Measurements from ENCODE around the gene RNMT.
"Not testable (repeated sequence)": the region's sequence is repeated elsewhere in the genome, so short reads cannot be mapped to it uniquely, and the experiment has no call there.

The RNMT gene

DNA sequence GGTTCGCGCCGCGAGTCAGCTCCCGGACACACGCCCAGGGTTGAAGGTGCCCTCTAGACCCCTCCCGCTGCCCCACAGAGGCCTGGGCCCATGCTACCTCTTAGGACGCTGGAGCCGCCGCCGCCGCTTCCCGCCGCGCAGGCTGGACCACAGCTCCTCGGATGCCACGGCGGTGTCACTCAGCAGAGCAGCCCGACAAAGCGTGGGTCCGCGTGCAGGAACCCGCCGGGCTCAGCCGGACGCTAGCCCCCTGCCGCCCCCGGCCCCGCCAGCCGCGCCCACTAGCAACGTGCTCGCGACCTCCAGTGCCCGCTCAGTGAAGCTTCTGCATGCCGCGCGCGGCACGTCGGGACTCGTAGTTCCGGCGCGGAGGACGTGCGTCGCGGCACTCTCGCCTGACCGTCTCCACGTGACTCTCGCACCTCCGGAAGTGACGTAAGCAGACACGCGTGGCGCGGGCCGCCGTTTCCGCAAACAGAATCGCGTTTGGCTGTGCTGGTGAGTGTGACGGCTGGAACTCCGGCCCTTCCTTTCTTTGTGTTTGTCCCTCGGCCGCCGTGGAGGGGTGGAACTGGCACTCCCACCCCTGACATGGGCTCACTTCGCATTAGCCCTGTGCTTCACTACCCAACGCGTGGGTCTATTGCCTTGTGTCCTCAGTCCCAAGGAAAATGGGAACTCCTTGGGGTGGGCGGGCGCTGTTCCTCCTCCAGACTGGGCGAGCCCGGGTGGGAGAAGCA lies at the start of gene RNMT, which contains the start of gene FAM210A:
TSS of gene RNMT (plus strand) at position 442 of the 740 bp plus-strand sequence. CDS start 4,845 bp downstream, outside the sequence.
TSS of gene FAM210A (minus strand) at position 327 of the 740 bp plus-strand sequence. CDS start 44,481 bp downstream, outside the sequence.
- peak; percentile 89 for DNase-seq (ENCODE audit: low spot score)

GRCh38 chr18:13677350-13677749 lies 49.1 kb upstream of the RNMT start:
- not testable (repeated sequence) for DNase-seq (ENCODE audit: low spot score)

GRCh38 chr18:13680612-13681011 lies 45.9 kb upstream of the RNMT start:
- DNase-seq (ENCODE audit: low spot score): no peak

GRCh38 chr18:13681701-13682100 lies 44.8 kb upstream of the RNMT start:
- no peak for DNase-seq (ENCODE audit: low spot score)

DNA sequence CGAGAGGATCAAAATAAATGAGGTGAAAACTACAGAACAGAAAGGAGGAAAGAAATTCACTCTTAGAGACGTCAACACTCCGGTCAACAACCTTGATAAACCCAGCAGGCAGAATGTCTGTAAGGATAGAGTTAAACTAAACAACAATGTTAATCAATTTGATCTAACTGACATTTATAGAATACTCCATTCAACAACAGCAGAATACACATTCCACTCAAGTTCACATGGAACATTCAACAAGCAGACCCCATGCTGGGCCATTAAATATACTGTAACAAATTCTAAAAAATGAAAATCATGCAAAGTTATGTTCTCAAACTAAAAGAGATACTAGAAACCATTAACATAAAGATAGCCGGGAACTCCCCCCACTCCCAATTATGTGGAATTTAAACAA lies 41.9 kb upstream of the RNMT start:
- DNase-seq (ENCODE audit: low spot score): no peak

DNA sequence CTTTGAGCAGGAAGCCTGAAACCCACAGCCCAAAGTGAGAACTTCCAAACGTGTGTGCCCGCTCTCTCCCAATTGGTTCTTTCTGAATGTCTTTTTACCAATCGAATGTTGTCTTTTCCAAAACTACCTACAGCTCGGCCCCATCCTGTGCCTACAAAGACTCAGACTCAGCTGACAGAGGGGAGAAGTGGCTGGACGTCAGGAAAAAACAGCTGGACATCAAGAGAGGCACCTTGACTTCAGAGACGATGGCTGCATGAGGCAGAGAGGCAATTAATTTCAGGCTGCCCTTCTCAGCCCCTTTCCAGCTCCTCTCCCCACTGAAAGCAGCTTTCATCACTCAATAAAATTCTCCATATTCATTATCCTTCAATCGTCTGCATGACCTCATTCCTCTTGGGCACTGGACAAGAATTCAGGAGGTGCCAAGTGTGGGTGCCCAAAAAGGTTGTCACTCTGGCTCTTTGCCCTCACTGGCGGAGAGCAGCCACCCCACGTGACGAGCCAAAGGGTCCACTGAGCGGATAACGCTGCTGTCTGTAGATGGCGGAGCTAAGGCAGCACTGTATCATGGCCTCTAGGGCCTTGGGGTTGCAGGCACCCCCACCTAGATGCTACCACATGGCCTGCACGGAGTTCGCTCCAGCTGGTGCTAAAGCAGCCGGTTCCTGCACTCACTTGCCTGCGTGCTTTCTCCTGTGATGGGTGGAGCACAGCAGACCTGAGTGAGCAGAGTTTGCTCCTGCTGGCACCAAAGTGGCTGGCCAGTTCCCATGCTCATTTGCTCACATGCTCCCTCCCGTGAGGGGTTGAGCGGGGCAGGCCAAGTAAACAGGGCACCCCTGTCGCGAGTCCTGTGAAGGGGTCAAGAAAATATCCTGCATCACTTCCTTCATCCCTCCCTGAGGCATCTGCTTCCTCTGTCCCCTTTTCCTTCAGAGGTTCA lies 38.0 kb upstream of the RNMT start:
- no peak for DNase-seq (ENCODE audit: low spot score)

DNA sequence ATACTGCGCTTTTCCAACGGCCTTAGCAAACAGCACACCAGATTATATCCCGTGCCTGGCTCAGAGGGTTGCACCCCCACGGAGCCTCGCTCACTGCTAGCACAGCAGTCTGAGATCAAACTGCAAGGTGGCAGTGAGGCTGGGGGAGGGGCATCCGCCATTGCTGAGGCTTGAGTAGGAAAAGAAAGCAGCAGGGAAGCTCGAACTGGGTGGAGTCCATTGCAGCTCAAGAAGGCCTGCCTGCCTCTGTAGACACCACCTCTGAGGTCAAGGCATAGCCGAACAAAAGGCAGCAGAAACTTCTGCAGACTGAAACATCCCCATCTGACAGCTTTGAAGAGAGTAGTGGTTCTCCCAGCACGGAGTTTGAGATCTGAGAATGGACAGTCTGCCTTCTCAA lies 36.4 kb upstream of the RNMT start:
- DNase-seq (ENCODE audit: low spot score): not testable (repeated sequence)

- not testable (repeated sequence) for DNase-seq (ENCODE audit: low spot score)
Measured at GRCh38 chr18:13695337-13695736, 31.1 kb upstream of the RNMT start.

DNA sequence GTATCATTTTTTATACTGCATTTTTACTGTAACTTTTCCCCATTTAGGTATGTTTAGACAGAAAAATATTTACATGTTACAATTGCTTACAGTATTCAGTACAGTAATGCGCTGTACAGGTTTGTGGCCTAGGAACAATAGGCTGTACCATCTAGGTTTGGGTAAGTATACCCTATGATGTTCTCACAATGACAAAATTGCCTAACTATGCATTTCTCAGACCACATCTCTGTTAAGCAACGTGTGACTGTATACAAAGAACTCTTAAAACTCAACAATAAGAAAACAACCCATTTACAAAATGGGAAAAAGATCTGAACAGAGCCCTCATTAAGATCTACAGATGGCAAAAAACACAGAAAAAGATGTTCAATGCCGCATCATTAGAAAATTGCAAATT lies 29.5 kb upstream of the RNMT start:
- no peak for DNase-seq (ENCODE audit: low spot score)

DNA sequence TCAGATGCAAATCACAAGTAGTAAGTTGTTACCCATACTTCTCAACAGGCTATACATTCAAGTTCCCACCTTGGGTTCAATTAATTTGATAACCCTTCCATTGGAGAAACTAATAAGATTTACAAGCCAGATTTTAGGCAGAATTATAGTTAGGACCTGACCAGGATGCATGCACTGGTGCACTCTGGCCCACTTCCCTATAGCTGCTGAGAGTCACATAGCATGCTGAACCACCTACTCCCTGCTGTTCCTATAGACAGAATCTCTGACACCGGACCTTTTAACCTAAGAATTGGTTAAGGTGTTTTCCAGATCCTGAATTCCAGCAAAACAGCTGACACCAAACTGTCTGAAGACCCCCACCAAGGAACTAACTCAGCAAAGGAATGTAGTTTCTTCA lies 26.3 kb upstream of the RNMT start:
- no peak for DNase-seq (ENCODE audit: low spot score)

DNA sequence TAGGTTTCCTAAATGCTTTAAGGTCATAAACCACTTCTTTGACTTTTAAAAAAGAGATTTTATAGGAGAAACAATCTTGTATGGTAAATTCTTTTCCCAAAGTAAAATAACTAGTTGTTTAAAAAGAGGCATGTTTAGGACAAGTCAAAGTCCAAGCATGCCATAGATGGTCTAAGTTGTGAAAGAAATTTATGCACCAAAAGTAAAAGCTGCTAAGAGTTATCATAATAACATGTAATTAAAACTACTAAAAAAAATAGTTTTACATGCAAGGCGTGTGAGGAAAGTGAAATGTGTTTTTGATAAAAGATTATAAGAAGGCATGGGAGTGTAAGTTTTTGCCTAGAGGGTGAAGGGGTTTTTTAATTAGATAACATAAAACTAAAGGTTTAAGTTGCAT lies 22.6 kb upstream of the RNMT start:
- DNase-seq (ENCODE audit: low spot score): no peak

- no peak for DNase-seq (ENCODE audit: low spot score)
Measured at GRCh38 chr18:13710414-13710831, 16.1 kb upstream of the RNMT start.

DNA sequence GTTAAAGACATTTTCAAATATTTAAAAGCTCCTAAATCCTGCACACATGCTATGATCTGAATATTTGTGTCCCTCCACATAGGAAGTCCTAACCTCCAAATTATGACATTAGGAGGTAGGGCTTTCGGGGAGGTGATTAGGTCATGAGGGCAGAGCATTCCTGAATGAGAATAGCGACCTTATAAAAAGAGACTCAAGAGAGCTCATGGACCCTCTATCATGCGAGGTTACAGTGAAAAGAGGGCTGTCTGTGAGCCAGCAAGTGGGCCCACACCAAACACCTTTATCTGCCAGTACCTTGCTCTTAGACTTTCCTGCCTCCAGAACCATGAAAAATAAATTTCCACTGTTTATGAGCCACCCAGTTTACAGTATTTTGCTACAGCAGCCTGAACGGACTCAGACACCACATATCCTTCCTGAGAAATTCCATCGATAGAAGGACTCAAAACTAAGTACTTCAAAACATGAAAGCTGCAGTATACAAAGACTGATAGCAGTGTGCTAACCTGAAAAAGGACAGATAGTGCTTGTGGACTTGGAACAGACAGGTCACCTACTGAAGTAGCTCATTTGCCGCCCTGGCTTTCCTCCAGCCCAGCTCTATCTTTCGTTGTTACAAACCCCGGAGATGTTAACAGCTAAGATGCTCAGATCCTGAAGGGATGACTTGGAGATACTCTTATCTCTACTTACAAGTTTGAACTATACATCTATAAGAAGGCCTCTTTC lies 13.9 kb upstream of the RNMT start:
- no peak for DNase-seq (ENCODE audit: low spot score)

GRCh38 chr18:13713455-13714055 lies 12.9 kb upstream of the RNMT start:
- no peak for DNase-seq (ENCODE audit: low spot score)

DNA sequence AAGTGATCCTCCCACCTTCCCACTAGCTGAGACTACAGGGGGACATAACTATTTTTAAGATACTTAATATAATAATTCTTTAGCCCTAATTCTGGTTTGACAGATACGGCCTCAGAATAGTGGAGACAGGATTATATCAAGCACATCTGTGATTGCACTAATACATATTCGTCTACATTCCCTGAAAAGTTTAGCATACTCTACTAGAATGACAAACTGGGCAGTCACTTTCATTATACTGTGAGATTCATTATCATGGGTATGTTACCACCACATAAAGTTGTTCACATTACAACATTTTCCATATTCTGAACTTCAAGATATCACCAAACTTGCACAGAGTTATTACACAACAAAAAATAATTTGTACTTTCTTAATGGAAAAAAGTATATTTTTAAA lies 11.1 kb upstream of the RNMT start:
- no peak for DNase-seq (ENCODE audit: low spot score)

DNA sequence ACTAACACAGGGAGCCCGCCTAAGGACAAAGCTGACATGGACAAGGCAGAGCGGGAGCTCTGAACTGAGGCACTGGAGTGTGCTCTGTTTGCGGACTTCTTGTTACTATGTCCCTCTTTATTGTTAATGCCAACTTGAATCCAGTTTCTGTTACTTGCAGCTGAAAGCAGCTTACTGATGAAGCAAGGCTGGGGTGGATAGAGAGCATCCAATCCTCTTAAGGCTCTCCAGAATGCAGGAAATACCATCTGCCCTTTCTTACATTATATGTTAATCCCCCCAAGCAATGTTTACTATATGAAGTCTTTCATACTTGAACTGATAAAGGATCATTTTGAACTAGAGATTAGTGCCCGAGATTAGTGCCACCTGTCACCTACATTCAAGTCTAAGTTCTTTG lies 9.6 kb upstream of the RNMT start:
- DNase-seq (ENCODE audit: low spot score): no peak

DNA sequence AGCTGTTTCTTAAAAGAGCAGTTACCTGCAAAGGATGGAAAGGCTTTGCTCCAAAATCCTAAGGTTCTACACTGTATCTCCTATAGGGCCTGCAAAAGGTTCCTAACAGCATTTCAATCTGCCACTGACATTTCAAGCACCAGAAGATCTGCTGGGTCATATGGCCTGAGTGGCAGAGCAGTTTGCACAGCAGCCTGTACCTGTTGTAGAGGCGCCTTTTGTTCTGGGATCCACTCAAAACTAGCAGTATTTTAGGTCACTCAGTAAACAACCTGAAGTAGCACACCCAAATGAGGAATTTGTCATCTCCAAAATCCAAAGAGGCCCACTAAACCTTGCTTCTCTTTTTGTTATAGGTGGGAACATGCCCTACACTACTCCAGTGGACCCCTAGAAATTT lies 6.3 kb upstream of the RNMT start:
- no peak for DNase-seq (ENCODE audit: low spot score)

DNA sequence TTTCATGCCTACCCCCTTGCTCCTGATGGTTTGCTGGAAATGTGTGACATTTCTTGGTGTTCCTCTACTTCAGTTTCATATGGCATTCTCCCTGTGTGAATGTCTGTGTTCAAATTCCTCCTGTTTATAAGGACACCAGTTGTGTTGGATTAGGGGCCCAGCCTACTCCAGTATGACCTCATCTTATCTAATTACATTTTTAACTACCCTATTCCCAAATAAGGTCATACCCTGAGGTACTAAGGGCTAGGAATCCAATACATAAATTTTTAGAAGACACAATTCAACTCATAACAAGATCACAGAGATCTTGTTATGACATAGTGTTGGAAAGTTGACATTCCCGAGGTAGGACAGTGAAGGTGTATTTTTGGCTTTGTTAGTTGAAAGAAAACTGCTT lies 5.6 kb upstream of the RNMT start:
- no peak for DNase-seq (ENCODE audit: low spot score)

DNA sequence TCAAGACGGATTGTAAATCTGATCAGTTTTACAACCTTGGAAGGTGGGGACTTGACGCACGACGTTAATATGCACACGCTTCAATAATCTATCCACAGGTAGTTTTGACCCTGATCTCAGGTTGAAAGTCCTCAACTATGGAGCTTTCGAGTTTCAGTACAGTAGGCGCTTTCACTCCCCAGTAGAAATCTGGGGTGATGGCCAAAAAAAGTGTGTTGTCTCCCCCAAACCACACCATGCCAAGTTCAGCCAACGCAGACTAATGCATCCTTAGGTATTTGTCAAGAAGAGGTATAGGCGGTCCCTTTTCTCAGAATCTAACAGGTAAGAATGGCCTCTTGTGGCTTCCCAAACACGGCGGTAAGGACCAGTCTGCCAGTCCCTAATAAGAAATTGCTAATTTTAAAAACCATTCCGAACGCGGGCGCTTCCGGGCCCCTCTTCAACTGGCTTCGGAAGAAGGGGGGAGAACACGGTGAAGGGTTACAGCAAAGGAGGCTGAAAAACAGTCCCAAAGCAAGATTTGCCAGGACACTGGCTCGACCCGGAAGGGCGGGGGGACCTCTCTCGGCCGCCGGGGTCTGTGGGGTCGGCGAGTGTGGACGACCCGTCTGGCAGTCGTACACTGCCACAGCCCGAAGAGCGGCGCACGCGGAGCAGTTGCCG lies 774 bp upstream of the RNMT start:
- DNase-seq (ENCODE audit: low spot score): no peak

- DNase-seq (ENCODE audit: low spot score): peak; percentile 34
Measured at GRCh38 chr18:13726972-13727331, 479 bp downstream of the RNMT start.

DNA sequence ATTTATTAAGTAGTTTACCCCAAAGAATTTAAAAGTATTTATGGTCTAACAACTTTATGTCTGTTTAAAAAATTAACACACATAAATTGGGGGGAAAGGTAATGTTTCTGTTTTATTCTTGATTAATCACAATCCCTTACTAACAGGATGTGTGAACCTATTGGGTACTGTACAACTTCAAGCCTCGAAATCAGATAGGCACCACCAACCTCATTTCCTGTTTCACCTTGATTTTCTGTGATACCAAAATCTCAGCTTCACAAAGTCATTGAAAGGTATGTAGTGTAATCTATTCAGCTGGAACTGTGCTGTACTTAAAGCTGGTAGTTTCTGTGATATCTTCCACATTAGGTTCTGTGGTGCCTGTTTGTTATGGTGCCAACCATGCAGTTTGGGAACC lies 4.0 kb downstream of the RNMT start:
- DNase-seq (ENCODE audit: low spot score): no peak

All from kidney capillary endothelial cell (primary cell).